HepG2 (cell line): ENCODE data around the gene TAP1. TPM values are rescaled to one million over a fixed set of nuclear protein-coding genes. Genes with fewer than 3 reads are reported as not detected.

Source experiments
- AGO2 ChIP-seq: fragments of 200-400 bp; formaldehyde crosslinking; optimal IDR thresholded peaks from 2 replicates; pipeline ENCODE3; 2017; ENCODE audit warnings: mild to moderate bottlenecking, low read depth, low read length, moderate library complexity
- ATM ChIP-seq: fragments of 450-650 bp; IDR thresholded peaks from 2 replicates; pipeline ENCODE4 v1.7.1; 2017; ENCODE audit warnings: mild to moderate bottlenecking, borderline replicate concordance
- KDM6A ChIP-seq: IDR thresholded peaks from 2 replicates; pipeline ENCODE4 v1.6.1; 2016; ENCODE audit warnings: low read depth
- MAX ChIP-seq: IDR thresholded peaks from 2 replicates; pipeline ENCODE4 v1.6.1; 2012; ENCODE audit warnings: inconsistent platforms
- MIER2 ChIP-seq: IDR thresholded peaks from 2 replicates; pipeline ENCODE4 v1.6.1; 2016; ENCODE audit warnings: missing biosample characterization, missing genetic modification reagents
- MZF1 ChIP-seq: sonication (generic); formaldehyde crosslinking; IDR thresholded peaks from 2 replicates; pipeline ENCODE4 v1.8.1; 2023; ENCODE audit warnings: mild to moderate bottlenecking, missing genetic modification reagents, borderline replicate concordance
- RNF2 ChIP-seq: fragments of 450-650 bp; conservative IDR thresholded peaks from 2 replicates; pipeline ENCODE4 v1.6.1; 2016; ENCODE audit warnings: low read depth
- SRSF1 ChIP-seq: fragments of 200-400 bp; formaldehyde crosslinking; optimal IDR thresholded peaks from 2 replicates; pipeline ENCODE3; 2017; ENCODE audit warnings: mild to moderate bottlenecking, low read depth, low read length, moderate library complexity
- TEF ChIP-seq: sonication (generic); formaldehyde crosslinking; IDR thresholded peaks from 2 replicates; pipeline ENCODE4 v1.5.0; 2020; ENCODE audit warnings: missing genetic modification reagents
- THAP11 ChIP-seq: IDR thresholded peaks from 2 replicates; pipeline ENCODE4 v1.6.1; 2016; ENCODE audit warnings: missing biosample characterization, missing genetic modification reagents
- TP53 ChIP-seq: sonication (generic); formaldehyde crosslinking; conservative IDR thresholded peaks from 2 replicates; pipeline ENCODE4 v1.4.0; 2020; ENCODE audit warnings: missing genetic modification reagents
- XRCC5 ChIP-seq: fragments of 200-400 bp; formaldehyde crosslinking; optimal IDR thresholded peaks from 2 replicates; pipeline ENCODE3; 2017; ENCODE audit warnings: mild to moderate bottlenecking, low read length
- ZBTB25 ChIP-seq: IDR thresholded peaks from 2 replicates; pipeline ENCODE4 v1.6.1; 2018; ENCODE audit warnings: missing genetic modification reagents
- ZNF614 ChIP-seq: IDR thresholded peaks from 2 replicates; pipeline ENCODE4 v1.6.1; 2018; ENCODE audit warnings: missing biosample characterization, missing genetic modification reagents, inconsistent platforms, borderline replicate concordance
- ZNF678 ChIP-seq: sonication (generic); formaldehyde crosslinking; IDR thresholded peaks from 2 replicates; pipeline ENCODE4 v1.4.0; 2020; ENCODE audit warnings: mild to moderate bottlenecking, missing genetic modification reagents
- ZSCAN20 ChIP-seq: sonication (generic); formaldehyde crosslinking; IDR thresholded peaks from 2 replicates; pipeline ENCODE4 v1.4.0; 2020; ENCODE audit warnings: missing genetic modification reagents, mild to moderate bottlenecking, borderline replicate concordance
- polyA plus RNA-seq, 8 experiments: library from polyadenylated mRNA; depleted of rRNA in 3 of 8; stranded (reverse) in 7 of 8; unstranded in 1 of 8; fragments of >200 nt; fragmentation: Illumina TruSeq in 4 of 8; extraction: Trizol in 4 of 8; gene quantifications; 2 replicates each; pipeline versions ENCODE4 v1.2.1 to v1.2.3, GENCODE V29; 2011 to 2016; ENCODE audit warnings: low read depth in 4 of 8, missing spikeins in 1 of 8, mixed read lengths in 1 of 8; ENCODE audit not compliant: insufficient read depth in 1 of 8
- total RNA-seq, 5 experiments: library from RNA; depleted of rRNA; stranded (reverse); fragments of >200 nt; fragmentation: Illumina TruSeq; extraction: Trizol; gene quantifications; 2 replicates each; pipeline ENCODE4 v1.2.3, GENCODE V29; 2016; ENCODE audit warnings: low read depth in 1 of 5
- TF ChIP-seq, protein P1 (sequence below), 2 experiments: fragments of 450-650 bp in 1 of 2; sonication (generic) in 1 of 2; formaldehyde crosslinking in 1 of 2; IDR thresholded peaks; 2 replicates each; pipeline versions ENCODE4 v1.6.1 to v1.8.0; 2016 to 2022; ENCODE audit warnings: antibody characterized with exemption in 1 of 2, mild to moderate bottlenecking in 1 of 2, missing genetic modification reagents in 1 of 2
- TF ChIP-seq, protein P2 (sequence below): sonication (generic); formaldehyde crosslinking; IDR thresholded peaks from 2 replicates; pipeline ENCODE4 v1.4.0; 2020; ENCODE audit warnings: missing genetic modification reagents

TAP1 gene
- total and polyA plus RNA-seq, 2 of the 13 experiments (the other 11 are each of a cell fraction or from before 2014, with no cell fraction given) = 31.2 to 52.2 TPM

DNA sequence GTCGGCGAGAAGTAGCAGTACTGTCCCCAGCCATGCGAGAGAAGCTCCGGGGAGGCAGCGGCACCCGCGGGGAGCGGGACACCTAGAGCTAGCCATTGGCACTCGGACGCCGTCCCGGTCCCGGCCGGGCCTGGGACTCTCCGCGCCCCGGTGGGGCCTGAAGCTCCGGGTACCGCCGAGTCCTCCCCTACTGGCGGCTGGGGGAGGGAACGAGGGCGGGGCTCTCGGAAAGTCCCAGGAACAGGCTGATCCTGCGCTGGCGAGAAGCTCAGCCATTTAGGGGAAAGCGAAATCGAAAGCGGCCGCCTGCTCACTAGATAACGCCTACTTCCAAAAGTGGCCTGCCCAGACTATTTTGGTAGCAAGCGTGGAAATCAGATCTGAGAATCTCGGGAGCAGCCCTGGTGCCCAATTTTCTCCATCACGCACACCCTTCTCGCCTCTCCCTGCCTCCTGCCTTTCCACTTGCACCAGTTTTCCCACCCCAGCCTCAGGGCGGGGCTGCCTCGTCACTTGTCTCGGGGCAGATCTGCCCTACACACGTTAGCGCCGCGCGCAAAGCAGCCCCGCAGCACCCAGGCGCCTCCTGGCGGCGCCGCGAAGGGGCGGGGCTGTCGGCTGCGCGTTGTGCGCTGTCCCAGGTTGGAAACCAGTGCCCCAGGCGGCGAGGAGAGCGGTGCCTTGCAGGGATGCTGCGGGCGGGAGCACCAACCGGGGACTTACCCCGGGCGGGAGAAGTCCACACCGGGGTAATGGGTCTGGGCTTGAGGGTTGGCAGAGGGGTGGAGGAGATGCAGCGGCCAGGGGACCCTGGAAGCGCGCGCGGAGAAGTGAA is at the start of gene TAP1, which contains the start of gene PSMB9 (continued):
- TF ChIP-seq SRSF1 (peak; percentile 91), MAX (peak; percentile 73; the same call in 1 of the 2 replicates), RNF2 (0 out of 2 replicates have a peak, but pooled peaks have one; percentile 25), TP53 (CRISPR knock-in tag) (0 out of 2 replicates have a peak, but pooled peaks have one; percentile 69), ZNF614 (CRISPR knock-in tag) (peak; percentile 95), ZBTB25 (CRISPR knock-in tag) (peak; percentile 58; the same call in 1 of the 2 replicates), AGO2 (peak; percentile 64), THAP11 (CRISPR knock-in tag) (0 out of 2 replicates have a peak, but pooled peaks have one; percentile 66), TEF (CRISPR knock-in tag) (peak; percentile 56; the same call in 1 of the 2 replicates), ZSCAN20 (CRISPR knock-in tag) (no peak), MIER2 (CRISPR knock-in tag) (peak; percentile 87), XRCC5 (peak; percentile 90), KDM6A (CRISPR knock-in tag) (no peak), ATM (no peak), MZF1 (no peak), ZNF678 (CRISPR knock-in tag) (no peak)
- TF ChIP-seq, protein P1, sequence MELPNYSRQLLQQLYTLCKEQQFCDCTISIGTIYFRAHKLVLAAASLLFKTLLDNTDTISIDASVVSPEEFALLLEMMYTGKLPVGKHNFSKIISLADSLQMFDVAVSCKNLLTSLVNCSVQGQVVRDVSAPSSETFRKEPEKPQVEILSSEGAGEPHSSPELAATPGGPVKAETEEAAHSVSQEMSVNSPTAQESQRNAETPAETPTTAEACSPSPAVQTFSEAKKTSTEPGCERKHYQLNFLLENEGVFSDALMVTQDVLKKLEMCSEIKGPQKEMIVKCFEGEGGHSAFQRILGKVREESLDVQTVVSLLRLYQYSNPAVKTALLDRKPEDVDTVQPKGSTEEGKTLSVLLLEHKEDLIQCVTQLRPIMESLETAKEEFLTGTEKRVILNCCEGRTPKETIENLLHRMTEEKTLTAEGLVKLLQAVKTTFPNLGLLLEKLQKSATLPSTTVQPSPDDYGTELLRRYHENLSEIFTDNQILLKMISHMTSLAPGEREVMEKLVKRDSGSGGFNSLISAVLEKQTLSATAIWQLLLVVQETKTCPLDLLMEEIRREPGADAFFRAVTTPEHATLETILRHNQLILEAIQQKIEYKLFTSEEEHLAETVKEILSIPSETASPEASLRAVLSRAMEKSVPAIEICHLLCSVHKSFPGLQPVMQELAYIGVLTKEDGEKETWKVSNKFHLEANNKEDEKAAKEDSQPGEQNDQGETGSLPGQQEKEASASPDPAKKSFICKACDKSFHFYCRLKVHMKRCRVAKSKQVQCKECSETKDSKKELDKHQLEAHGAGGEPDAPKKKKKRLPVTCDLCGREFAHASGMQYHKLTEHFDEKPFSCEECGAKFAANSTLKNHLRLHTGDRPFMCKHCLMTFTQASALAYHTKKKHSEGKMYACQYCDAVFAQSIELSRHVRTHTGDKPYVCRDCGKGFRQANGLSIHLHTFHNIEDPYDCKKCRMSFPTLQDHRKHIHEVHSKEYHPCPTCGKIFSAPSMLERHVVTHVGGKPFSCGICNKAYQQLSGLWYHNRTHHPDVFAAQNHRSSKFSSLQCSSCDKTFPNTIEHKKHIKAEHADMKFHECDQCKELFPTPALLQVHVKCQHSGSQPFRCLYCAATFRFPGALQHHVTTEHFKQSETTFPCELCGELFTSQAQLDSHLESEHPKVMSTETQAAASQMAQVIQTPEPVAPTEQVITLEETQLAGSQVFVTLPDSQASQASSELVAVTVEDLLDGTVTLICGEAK (IDR thresholded peaks at IDR 0.05) = no peak
- TF ChIP-seq, protein P1 (CRISPR knock-in tag; IDR thresholded peaks at IDR 0.05) = peak; percentile 55; the same call in 1 of the 2 replicates
- TF ChIP-seq, protein P2, sequence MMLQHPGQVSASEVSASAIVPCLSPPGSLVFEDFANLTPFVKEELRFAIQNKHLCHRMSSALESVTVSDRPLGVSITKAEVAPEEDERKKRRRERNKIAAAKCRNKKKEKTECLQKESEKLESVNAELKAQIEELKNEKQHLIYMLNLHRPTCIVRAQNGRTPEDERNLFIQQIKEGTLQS (CRISPR knock-in tag) = no peak
